Transverse colon (tissue), 4 donors: Measurements from ENCODE around the gene CAPN13. TPM values are rescaled to one million over a fixed set of nuclear protein-coding genes. Genes with fewer than 3 reads are reported as not detected.

Source experiments
- DNase-seq: peaks from one replicate; pipeline ENCODE4 v3.0.0-alpha.2; 2019
- H3K27ac ChIP-seq, 4 donors: fragments of 200-600 bp; sonication (generic); 2 replicates each; pipeline ENCODE4 v1.5.1; 2016 to 2018; ENCODE audit warnings: inconsistent platforms in 4 of 4
- H3K27me3 ChIP-seq: fragments of 200-600 bp; sonication (generic); 2 replicates; pipeline ENCODE4 v1.5.1; 2017; ENCODE audit warnings: inconsistent platforms
- H3K36me3 ChIP-seq, 4 donors: fragments of 200-600 bp; sonication (generic); 2 replicates each; pipeline ENCODE4 v1.5.1; 2017 to 2019; ENCODE audit warnings: inconsistent platforms in 4 of 4
- H3K4me1 ChIP-seq, 4 donors: fragments of 200-600 bp; sonication (generic); 2 replicates each; pipeline ENCODE4 v1.5.1; 2017 to 2020; ENCODE audit warnings: inconsistent platforms in 4 of 4
- H3K4me3 ChIP-seq, 4 donors: fragments of 200-600 bp; sonication (generic); 1 replicate in 1 of 4; 2 replicates in 3 of 4; pipeline versions ENCODE4 v1.5.1 to v1.6.1; 2017 to 2019; ENCODE audit warnings: inconsistent platforms in 4 of 4
- H3K9me3 ChIP-seq, 2 donors: fragments of 200-600 bp; sonication (generic); 2 replicates each; pipeline ENCODE4 v1.5.1; 2017 to 2019; ENCODE audit warnings: inconsistent platforms in 2 of 2
- EP300 ChIP-seq: sonication (generic); formaldehyde crosslinking; IDR thresholded peaks from one replicate; pipeline ENCODE4 v1.6.1; 2017; ENCODE audit warnings: antibody characterized with exemption, low read depth
- POLR2A ChIP-seq: fragments of 450-650 bp; IDR thresholded peaks from one replicate; pipeline ENCODE4 v1.6.1; 2016; ENCODE audit warnings: antibody characterized with exemption, mild to moderate bottlenecking, moderate library complexity
- POLR2AphosphoS5 ChIP-seq, 3 donors: sonication (generic); formaldehyde crosslinking; IDR thresholded peaks; one replicate each; pipeline ENCODE4 v1.6.1; 2016; ENCODE audit warnings: antibody characterized with exemption in 3 of 3
- WGBS, 2 donors: methylation state at CpG; one replicate each; pipeline ENCODE4 v1.1.5; 2018; ENCODE audit warnings: low coverage in 1 of 2; 5-methylcytosine and 5-hydroxymethylcytosine counted together
- in situ Hi-C, 4 donors: fragments of 200-750 bp; cut with MboI; loops; one replicate each; pipeline versions ENCODE4 v1.15.0 to v1.15.1; 2017; ENCODE audit warnings: low sequenced_read_pairs in 3 of 4, low pct_ligation_motif_present in 1 of 4, low pct_unique_long_range_greater_than_20kb in 1 of 4
- intact Hi-C: fragments of 100-400 bp; cut with DNase I; formaldehyde crosslinking; loops from one replicate; pipeline ENCODE4 v1.15.1; 2023; ENCODE audit warnings: low total_unique reads
- total RNA-seq, 4 donors: library from RNA; depleted of rRNA; stranded (reverse); fragments of >200 nt; gene quantifications; one replicate each; pipeline ENCODE4 v1.1.0, GENCODE V29; 2016
- TF ChIP-seq, protein P1 (sequence below), 5 experiments: fragments of 200-600 bp in 3 of 5; fragments of 450-650 bp in 2 of 5; sonication (generic) in 3 of 5; IDR thresholded peaks; 1 replicate in 2 of 5; 2 replicates in 3 of 5; pipeline ENCODE4 v1.5.1; 2016 to 2017; ENCODE audit warnings: antibody characterized with exemption in 5 of 5, inconsistent platforms in 3 of 5, mild to moderate bottlenecking in 2 of 5, moderate library complexity in 1 of 5

Gene CAPN13, protein sequence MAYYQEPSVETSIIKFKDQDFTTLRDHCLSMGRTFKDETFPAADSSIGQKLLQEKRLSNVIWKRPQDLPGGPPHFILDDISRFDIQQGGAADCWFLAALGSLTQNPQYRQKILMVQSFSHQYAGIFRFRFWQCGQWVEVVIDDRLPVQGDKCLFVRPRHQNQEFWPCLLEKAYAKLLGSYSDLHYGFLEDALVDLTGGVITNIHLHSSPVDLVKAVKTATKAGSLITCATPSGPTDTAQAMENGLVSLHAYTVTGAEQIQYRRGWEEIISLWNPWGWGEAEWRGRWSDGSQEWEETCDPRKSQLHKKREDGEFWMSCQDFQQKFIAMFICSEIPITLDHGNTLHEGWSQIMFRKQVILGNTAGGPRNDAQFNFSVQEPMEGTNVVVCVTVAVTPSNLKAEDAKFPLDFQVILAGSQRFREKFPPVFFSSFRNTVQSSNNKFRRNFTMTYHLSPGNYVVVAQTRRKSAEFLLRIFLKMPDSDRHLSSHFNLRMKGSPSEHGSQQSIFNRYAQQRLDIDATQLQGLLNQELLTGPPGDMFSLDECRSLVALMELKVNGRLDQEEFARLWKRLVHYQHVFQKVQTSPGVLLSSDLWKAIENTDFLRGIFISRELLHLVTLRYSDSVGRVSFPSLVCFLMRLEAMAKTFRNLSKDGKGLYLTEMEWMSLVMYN
- 10 to 100 TPM; 24.3 to 83.3 (median 52.3) TPM for total RNA-seq

DNA sequence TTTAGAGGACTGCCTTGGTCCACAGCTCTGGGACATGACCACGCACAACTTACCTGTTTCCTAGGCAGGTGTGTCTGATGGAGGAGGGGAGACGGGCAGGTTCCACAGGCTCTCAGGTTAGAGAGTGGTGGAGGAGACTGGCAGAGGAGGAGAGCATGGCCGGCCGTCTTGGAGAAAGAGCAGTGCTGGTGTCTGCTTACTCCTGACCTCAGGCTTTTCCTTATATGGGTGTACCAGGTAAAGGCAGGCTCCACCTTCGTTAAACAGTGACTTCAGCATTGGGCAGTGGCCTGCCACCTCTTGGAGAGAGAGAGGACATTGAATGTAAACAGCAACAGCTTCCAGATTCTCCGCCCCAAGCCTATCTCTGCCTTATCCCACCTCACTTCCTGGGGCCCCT is at the start of gene CAPN13:
TSS of gene CAPN13 (minus strand) at position 198 of the 400 bp plus-strand sequence. CDS start 20,121 bp downstream, outside the sequence.
- 38 to 49% methylated on average over 2 to 6 of the region's 6 CpGs for WGBS, 2 donors
- H3K4me3 ChIP-seq = peak within 1 kb of the TSS in 3 of 4 donors; percentile 1 to 39 (median 12)
- peak; percentile 79 for DNase-seq
- in situ Hi-C loops (no loop called here), intact Hi-C loops (no loop called here)
- H3K4me1 ChIP-seq = peaks cover 0 to 7% (median 0%) of the 10 kb centered on the region in 4 donors
- TF ChIP-seq EP300 (no peak), POLR2A (peak; percentile 79), POLR2AphosphoS5 (IDR thresholded peaks at IDR 0.05) (peak; percentile 15 to 76 (median 61))
- TF ChIP-seq, protein P1, sequence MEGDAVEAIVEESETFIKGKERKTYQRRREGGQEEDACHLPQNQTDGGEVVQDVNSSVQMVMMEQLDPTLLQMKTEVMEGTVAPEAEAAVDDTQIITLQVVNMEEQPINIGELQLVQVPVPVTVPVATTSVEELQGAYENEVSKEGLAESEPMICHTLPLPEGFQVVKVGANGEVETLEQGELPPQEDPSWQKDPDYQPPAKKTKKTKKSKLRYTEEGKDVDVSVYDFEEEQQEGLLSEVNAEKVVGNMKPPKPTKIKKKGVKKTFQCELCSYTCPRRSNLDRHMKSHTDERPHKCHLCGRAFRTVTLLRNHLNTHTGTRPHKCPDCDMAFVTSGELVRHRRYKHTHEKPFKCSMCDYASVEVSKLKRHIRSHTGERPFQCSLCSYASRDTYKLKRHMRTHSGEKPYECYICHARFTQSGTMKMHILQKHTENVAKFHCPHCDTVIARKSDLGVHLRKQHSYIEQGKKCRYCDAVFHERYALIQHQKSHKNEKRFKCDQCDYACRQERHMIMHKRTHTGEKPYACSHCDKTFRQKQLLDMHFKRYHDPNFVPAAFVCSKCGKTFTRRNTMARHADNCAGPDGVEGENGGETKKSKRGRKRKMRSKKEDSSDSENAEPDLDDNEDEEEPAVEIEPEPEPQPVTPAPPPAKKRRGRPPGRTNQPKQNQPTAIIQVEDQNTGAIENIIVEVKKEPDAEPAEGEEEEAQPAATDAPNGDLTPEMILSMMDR (IDR thresholded peaks at IDR 0.05) = peak in 4 of 5 experiments; percentile 23 to 61 (median 35)
- no peaks in the 10 kb centered on the region for H3K36me3 ChIP-seq
- peak within 1 kb of the TSS; percentile 42 to 75 (median 58) for H3K27ac ChIP-seq
- no peaks in the 10 kb centered on the region for H3K9me3 ChIP-seq
- no peaks in the 10 kb centered on the region for H3K27me3 ChIP-seq

DNA sequence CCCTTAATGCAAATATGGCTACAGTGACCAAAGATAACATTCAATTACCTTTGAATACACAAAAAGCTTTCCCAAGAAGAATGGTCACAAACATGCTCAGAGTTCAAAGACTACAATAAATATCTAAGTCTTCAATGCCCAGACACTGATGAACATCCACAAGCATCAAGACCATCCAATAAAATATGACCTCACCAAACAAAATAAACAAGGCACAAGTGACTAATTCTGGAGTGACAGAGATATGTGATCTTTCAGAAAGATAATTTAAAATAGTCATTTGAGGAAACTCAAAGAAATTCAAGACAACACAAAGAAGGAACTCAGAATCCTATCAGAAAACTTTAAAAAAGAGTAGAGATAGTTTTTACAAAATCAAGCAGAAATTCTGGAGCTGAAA is 40.6 kb upstream of the CAPN13 start:
- Histone ChIP-seq H3K4me3 (no peak overlapping the region), H3K36me3 (no peaks in the 10 kb centered on the region), H3K9me3 (peaks cover 0 to 3% of the 10 kb centered on the region in 2 donors), H3K27me3 (no peaks in the 10 kb centered on the region), H3K27ac (no peak overlapping the region), H3K4me1 (no peaks in the 10 kb centered on the region)
- TF ChIP-seq, protein P1 (IDR thresholded peaks at IDR 0.05) = no peak
- TF ChIP-seq POLR2AphosphoS5 (IDR thresholded peaks at IDR 0.05) (no peak), POLR2A (no peak), EP300 (no peak)
- in situ Hi-C loops = no loop called here
- intact Hi-C loops = no loop called here
- DNase-seq = no peak

DNA sequence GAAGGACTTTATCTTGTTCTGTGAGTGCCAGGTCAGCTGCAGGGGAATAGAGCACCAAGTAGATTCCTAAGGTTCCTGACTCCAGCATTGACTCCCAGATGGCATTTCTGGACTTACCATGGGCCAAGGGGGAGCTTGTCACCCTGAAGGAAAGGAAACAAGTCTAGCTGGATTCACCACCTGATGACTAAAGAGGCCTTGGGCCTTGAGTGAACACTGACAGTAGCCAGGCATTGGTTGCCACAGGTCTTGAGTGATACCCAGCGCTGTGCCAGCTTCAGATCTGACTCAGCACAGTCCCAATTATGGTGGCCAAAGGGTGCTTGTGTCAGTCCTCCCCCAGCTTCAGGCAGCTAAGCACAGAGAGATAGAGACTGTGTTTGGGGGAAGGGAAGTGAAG is 40.1 kb upstream of the CAPN13 start:
- intact Hi-C loops = no loop called here
- Histone ChIP-seq H3K27me3 (no peaks in the 10 kb centered on the region), H3K9me3 (peaks cover 0 to 3% of the 10 kb centered on the region in 2 donors), H3K27ac (no peak overlapping the region), H3K36me3 (no peaks in the 10 kb centered on the region), H3K4me1 (no peaks in the 10 kb centered on the region), H3K4me3 (no peak overlapping the region)
- in situ Hi-C loops = no loop called here
- no peak for DNase-seq
- WGBS, 2 donors = 82% methylated on average over 1 of the region's 1 CpG; no CpG with 5 or more reads in 1 of the 2 donors
- TF ChIP-seq, protein P1 (IDR thresholded peaks at IDR 0.05) = no peak
- TF ChIP-seq POLR2AphosphoS5 (IDR thresholded peaks at IDR 0.05) (no peak), EP300 (no peak), POLR2A (no peak)

DNA sequence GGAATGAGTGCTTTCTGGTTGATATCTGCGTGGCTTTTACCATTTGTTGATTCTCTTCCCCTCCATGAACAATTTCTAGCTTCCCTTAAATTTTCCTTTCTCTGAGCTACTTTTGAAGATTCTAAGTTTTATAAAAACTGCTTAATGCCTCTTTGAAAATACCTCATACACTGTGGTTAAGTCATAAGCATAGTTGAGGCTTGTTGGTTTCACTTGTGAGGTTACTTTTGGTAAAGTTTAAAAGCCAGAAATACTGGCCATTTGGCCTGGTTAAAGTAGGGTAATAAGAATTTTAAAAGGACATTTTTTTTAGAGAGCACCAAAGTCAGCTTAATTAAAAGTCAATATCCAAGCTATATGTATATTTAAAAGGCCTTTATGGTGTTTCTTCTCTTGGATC is 21.3 kb upstream of the CAPN13 start:
- Histone ChIP-seq H3K4me3 (no peak overlapping the region), H3K27me3 (no peaks in the 10 kb centered on the region), H3K36me3 (no peaks in the 10 kb centered on the region), H3K9me3 (peaks cover 0 to 3% of the 10 kb centered on the region in 2 donors), H3K27ac (no peak overlapping the region), H3K4me1 (no peaks in the 10 kb centered on the region)
- in situ Hi-C loops (no loop called here), intact Hi-C loops (no loop called here)
- WGBS, 2 donors = 30 to 47% methylated on average over 1 of the region's 1 CpG
- no peak for DNase-seq
- TF ChIP-seq POLR2AphosphoS5 (IDR thresholded peaks at IDR 0.05) (no peak), EP300 (no peak), POLR2A (no peak)
- TF ChIP-seq, protein P1 (IDR thresholded peaks at IDR 0.05) = no peak
